ENCODE measurements around the gene CHD5. TPM values are rescaled to one million over a fixed set of nuclear protein-coding genes. Genes with fewer than 3 reads are reported as not detected.

The CHD5 gene
- polyA plus RNA-seq, 3 donors = 0.09 to 0.16 (median 0.11) TPM

DNA sequence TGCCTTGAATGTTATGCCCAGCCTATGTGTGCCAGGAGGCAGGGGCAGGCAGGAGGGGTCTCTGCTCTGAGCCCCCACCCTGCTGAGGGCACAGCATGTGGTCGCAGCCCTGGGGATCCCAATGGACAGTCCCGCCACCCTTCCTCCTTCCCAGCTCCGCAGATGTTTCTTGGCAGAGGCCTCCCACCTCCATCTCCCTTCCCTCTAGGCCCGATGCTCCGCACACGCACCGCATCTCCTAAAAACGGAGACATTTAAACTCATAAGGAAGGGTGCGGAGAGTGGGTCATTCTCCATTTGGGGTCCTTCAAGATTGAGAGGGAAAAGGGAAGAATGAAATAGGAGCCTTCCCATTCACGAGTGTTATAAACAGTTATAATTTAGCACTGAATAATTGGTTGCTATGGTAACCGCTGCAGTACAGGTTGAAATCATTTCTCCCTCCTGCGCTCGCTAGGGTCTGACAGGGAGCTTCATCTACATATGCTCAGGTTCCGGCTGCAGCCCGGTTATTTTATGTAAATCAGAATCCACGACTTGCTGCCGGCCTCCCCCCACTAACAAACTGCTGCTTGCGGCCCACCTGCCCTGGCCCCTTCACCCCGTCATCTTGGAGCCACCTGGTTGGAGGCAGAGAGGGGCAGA, 16.0 kb downstream of the CHD5 start:
- WGBS, 3 donors = 61 to 73% (median 70%) methylated on average over 19 of the region's 19 CpGs
- H3K27ac ChIP-seq (ENCODE audit: low read depth, low read length) = no peak overlapping the region

DNA sequence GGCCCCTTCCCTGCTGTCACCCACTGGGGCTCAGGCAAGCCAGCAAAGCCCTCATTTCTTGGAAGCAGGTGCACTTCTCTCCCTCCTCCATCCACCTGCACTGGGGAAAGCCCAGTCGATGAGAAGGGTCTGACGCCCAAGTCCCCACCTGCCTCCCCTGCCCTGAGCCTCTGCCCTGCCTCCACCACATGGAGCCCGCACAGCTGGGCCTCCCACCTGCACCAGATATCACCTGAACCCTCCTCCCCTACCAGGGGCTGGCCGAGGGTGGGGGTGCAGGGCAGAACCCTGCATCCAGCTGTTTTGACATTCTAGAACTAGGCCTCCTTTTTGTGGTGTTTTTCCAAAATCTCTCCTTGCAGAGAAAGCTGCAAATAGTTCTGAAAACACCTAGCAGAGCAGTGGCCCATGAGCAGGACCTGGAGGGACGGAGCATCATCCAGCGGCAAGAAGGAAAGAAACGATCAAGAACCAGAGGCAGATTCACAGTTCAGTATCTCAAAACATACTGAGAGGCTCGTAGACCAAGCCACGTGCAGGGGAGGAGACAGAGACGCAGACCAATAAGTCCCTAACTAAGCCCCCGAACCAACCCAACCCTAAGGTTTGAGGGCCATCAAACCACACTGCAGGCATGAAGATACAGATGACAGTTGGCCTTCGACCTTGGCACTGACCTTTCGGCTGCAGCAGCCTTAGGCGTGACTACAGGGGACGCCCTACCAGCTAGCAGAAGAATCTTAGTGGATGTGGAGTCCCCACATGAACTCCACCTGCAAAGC, 16.7 kb downstream of the CHD5 start:
- no peak overlapping the region for H3K27ac ChIP-seq (ENCODE audit: low read depth, low read length)
- 70 to 85% (median 79%) methylated on average over 15 of the region's 15 CpGs for WGBS, 3 donors

- no peak overlapping the region for H3K27ac ChIP-seq (ENCODE audit: low read depth, low read length)
- 53 to 63% (median 62%) methylated on average over 13 of the region's 13 CpGs for WGBS, 3 donors
Measured at GRCh38 chr1:6162773-6163172, 17.3 kb downstream of the CHD5 start.

- 71 to 80% (median 74%) methylated on average over 7 of the region's 7 CpGs for WGBS, 3 donors
- H3K27ac ChIP-seq (ENCODE audit: low read depth, low read length) = no peak overlapping the region
Measured at GRCh38 chr1:6162341-6162740, 17.8 kb downstream of the CHD5 start.

- H3K27ac ChIP-seq (ENCODE audit: low read depth, low read length) = no peak overlapping the region
- 72 to 80% (median 75%) methylated on average over 8 of the region's 8 CpGs for WGBS, 3 donors
Measured at GRCh38 chr1:6158181-6158580, 21.9 kb downstream of the CHD5 start.

GRCh38 chr1:6157528-6158174, 22.5 kb downstream of the CHD5 start:
- 60 to 75% (median 64%) methylated on average over 15 of the region's 15 CpGs for WGBS, 3 donors
- H3K27ac ChIP-seq (ENCODE audit: low read depth, low read length) = no peak overlapping the region

- 54 to 71% (median 66%) methylated on average over 2 of the region's 2 CpGs for WGBS, 3 donors
- H3K27ac ChIP-seq (ENCODE audit: low read depth, low read length) = no peak overlapping the region
Measured at GRCh38 chr1:6157132-6157527, 23.0 kb downstream of the CHD5 start.

GRCh38 chr1:6154525-6155319, 25.4 kb downstream of the CHD5 start:
- H3K27ac ChIP-seq (ENCODE audit: low read depth, low read length) = no peak overlapping the region
- 80 to 85% (median 81%) methylated on average over 23 to 26 of the region's 26 CpGs for WGBS, 3 donors

DNA sequence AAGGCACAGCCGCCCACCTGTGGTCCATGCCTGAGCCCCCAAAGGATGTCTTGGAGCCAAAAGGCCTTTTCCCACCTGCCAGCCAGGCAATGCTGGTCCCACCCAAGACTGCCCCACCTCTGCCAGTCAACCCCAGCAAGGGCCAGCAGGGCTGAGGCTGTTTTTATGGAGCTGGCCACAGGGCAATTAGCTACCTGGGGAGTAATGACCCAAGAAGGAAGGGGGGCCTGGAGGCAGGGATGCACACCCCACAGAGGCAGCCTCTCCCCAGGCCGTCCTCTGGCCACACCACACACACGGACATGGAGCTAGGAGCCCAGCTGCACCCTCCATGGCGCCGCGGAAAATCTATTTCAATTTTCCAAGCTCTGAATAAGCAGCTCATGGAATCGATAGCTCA, 27.2 kb downstream of the CHD5 start:
- 71 to 85% (median 75%) methylated on average over 7 of the region's 7 CpGs for WGBS, 3 donors
- no peak overlapping the region for H3K27ac ChIP-seq (ENCODE audit: low read depth, low read length)

- H3K27ac ChIP-seq (ENCODE audit: low read depth, low read length) = no peak overlapping the region
- 70 to 71% (median 70%) methylated on average over 11 of the region's 11 CpGs for WGBS, 3 donors
Measured at GRCh38 chr1:6152181-6152580, 27.9 kb downstream of the CHD5 start.

DNA sequence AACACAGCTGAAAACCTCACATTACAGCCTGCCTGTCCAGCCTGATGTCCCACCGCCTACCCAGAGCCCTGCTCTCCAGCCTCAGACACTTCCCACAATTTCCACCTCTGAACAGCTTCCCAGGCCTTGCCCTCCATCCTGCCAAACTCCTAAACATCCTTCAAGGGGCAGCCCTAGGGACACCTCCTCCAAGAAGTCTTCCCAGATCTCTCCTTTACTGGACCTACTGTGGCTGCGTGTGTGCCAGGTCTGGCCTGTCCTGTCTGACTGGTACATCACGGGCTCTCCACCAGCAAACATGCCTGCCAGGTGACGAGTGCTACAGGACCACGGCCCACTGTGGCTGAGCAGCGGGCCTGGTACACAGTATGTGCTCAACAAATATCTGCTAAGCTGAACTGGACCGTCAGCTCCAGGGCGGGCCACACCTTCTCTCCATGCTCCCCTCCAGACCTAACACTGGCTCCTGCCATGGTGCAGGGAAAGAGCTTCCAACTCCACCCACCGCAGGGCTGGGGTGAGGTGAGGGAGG, 28.8 kb downstream of the CHD5 start:
- no peak overlapping the region for H3K27ac ChIP-seq (ENCODE audit: low read depth, low read length)
- WGBS, 3 donors = 82 to 90% (median 87%) methylated on average over 9 of the region's 9 CpGs

DNA sequence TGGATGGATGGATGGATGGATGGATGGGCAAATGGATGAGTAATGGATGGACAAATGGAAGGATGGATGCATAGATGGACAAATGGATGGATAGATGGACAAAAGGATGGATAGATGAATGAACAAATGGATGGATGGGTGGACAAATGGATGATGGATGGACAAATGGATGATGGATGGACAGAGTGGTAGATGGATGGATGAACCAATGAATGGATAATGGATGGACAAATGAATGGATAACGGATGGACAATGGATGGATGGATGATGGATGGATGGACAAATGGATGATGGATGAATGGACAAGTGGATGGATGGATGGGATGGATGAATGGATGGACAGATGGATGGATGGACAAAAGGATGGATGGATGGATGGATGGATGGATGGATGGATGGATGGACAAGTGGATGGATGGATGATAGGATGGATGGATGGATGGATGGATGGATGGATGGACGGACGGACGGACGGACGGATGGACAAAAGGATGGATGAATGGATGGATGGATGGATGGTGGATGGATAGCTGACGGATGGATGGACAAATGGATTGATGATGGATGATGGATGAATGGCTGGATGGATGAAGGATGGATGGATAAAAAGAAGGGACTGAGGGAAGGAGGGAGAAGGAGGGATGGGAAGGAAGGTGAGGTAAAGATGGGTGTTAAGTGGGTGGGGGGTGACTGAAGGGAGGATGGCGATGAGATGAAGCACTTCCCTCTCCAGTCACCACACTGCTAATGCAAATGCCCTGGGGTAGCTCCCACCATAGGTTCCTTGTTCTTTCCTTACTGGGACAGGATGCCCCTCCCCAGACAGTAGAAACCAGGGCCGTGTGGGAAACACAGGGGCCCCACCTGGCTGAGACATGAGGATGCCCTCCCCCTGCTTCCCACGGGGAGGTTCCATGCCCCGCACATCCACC, 29.8 kb downstream of the CHD5 start:
- H3K27ac ChIP-seq (ENCODE audit: low read depth, low read length) = no peak overlapping the region
- 58 to 91% (median 90%) methylated on average over 11 of the region's 11 CpGs for WGBS, 3 donors

DNA sequence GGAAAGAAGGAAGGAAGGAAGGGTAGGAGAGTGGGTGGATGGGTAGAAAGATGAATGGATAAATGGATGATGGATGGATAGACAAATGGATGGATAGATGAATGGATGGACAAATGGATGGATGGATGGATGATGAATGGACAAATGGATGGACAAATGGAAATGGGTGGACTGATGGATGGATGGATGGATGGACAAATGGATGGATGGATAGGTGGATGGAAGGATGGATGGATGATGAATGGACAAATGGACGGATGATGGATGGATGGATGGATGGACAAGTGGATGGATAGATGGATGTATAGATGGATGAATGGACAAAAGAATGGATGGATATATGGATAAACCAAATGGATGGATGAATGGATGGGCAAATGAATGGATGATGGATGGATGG, 30.5 kb downstream of the CHD5 start:
- H3K27ac ChIP-seq (ENCODE audit: low read depth, low read length) = no peak overlapping the region
- WGBS, 3 donors = 81 to 93% (median 93%) methylated on average over 1 of the region's 1 CpG

- WGBS, 3 donors = 3 to 5% (median 3%) methylated on average over 36 to 53 of the region's 53 CpGs
- no peak overlapping the region for H3K27ac ChIP-seq (ENCODE audit: low read depth, low read length)
Measured at GRCh38 chr1:6148497-6149241, 31.5 kb downstream of the CHD5 start.

- WGBS, 3 donors = 83 to 86% (median 86%) methylated on average over 24 of the region's 24 CpGs
- H3K27ac ChIP-seq (ENCODE audit: low read depth, low read length) = no peak overlapping the region
Measured at GRCh38 chr1:6145864-6146410, 34.2 kb downstream of the CHD5 start.

GRCh38 chr1:6145396-6145750, 34.7 kb downstream of the CHD5 start:
- no peak overlapping the region for H3K27ac ChIP-seq (ENCODE audit: low read depth, low read length)
- WGBS, 3 donors = 44 to 82% (median 66%) methylated on average over 2 of the region's 2 CpGs
